ENCODE results near the gene COL9A1.
A peak's percentile ranks its signal among the peaks of the same experiment; 100 is the strongest.

Gene COL9A1

DNA sequence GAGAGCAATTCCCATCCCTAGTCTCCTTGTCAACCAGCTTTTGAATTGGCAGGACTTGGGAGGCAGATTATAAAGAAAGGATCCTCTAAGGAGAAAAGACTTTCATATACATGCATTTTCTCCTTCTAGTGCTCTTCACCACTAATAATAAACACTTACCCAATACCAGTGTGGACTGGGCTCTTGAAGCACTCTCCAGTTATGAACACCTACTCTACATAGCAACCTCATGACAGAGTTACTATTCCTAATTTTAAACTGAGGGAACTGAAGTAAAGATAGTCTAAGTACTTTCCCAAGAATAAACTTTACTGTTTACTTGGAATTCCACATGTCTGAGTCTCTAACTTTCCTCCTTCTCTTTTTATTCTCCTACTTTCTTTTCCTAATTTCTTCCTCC is 4.8 kb downstream of the COL9A1 start:
- intact Hi-C loops (cut with DNase I) = no loop called here
- DNase-seq = no peak

DNA sequence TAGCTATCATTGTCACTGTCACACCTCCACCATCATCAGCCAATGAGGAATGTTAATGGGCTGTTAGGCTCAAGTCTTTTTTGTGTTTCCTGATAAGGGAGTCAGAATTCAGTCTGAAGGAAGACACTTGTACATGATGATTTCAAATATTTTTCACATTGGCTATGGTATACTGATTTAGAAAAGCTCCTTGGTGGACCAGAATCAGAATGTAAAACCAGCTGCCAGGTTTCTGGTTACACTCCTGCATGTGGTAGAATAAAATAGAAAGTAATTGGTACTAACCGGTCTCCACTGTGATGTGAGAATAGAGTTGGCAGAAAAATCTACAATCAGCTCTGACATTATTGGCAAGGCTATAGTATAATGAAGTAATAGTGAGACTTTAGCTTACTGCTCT is 10.7 kb downstream of the COL9A1 start:
- intact Hi-C loops (cut with DNase I) = no loop called here
- no peak for DNase-seq

DNA sequence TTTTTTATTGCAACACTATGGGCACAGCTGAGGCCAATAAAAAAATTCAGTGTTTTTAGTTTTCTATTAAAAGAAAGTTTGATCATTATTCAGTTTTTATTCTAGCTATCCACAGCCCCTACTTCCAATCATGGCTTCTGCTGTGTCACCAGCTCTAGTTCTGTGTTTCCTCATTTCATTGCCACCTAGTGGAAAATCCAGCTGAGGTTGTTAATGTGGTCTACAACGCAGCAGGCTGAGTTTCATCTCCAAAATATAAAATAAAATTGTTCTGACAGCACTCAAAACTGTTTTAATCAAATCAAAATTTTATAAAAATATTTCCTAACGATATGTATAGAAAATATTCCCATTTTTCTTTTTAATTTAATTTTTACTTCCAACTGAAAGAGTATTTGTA is 13.6 kb downstream of the COL9A1 start:
- intact Hi-C loops (cut with DNase I) = loop anchor here (5.0 kb wide), 1 partner anchor 62 kb away; no protein-coding TSS in a partner anchor
- peak in 8 of 42 donors; percentile 8 to 54 (median 19) for DNase-seq

DNA sequence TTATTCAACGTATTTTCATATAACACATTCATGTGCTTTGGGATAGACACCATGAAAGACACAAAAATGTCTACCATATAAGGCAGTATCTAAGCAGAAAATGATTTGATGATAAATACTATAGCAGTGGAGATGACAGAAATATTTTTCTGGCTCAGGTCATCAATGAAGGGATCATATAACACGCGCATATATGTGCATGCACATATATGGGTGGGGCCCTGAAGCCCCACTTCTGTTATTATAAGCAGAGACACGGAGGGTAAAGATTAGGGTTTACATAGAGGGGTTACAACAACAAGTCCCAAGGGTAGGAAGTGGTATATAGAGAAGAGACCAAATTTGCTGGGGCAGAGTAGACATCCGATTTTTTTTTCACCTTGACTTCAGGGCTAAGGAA is 16.0 kb downstream of the COL9A1 start:
- DNase-seq = no peak
- intact Hi-C loops (cut with DNase I) = loop anchor here (5.0 kb wide), 1 partner anchor 60 kb away; no protein-coding TSS in a partner anchor

DNA sequence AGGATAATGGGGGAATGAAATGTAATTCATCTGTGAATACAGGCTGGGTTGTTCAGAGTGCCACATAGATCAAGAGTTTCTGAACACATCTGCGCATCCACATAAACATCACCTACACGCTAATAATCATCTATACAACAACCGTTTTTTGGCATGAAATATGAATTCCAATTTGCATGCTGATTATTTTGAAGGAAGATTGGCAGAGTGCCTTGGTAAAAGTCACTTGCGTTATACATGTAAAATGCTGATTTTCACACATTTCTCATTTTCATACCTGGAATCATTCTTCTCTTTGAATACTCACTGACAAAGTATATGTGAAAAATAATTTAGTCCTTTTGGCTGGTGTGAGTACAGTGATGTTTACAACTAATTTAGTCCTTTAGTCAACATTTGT is 17.7 kb downstream of the COL9A1 start:
- intact Hi-C loops (cut with DNase I) = loop anchor here (5.0 kb wide), 1 partner anchor 58 kb away; no protein-coding TSS in a partner anchor
- DNase-seq = no peak

DNA sequence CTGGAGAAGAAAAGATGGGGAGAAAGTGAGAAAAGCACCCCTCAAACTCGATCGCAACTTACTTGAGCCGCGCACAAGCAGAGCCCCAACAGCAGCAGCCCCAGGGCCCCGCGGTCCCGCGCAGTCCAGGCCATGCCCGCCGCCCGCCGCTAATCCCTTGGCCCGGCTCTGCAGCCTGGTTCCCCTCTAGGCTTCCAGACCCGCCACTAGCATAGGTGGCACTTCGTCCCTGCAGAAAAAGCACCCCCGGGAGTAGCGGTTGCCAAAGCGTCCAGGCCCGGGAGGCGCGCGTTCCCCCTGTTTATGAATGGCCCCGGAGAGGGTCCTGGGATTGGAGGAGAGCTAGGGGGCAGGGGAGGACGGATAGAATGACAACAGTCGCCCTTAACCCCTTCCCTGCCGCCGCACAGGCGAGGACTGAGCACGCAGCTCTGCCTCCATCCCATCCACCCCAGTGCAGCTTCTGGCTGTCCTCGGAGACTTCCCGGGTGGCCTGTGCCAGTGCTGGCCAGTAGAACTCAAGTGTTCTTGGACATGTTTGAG is 19.9 kb downstream of the COL9A1 start:
- peak in 7 of 42 donors; percentile 7 to 31 (median 14) for DNase-seq
- intact Hi-C loops (cut with DNase I) = no loop called here

DNA sequence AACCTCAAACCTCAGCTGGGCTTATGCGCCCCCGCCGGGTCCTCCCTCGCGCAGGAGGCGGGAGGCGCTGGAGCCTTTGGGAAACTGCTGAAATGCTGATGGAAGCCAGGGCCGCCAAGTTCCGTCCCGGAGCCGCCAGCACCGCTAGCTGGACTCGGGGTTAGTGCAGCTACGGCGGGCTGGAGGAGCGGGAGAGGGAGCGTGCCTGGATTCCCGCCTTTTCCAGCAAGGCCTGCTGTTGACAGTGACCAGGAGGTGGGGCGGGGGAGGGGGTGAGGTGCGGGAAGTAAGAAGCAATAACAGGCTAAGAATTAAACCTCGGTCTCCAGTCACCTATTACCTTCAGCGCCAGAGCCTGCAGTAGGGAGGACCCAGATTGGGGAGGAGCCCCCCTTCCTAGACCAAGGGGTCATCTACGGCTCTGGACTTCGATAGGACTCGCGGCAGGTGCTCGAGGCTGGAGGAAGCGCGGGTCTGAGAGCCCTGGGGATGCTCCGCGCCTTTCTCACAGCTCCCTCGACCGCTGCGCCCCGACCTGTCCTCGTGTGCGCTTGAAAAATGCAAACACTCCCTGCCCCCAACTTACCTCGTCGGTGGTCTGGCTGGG is 20.5 kb downstream of the COL9A1 start:
- peak in 24 of 42 donors; percentile 8 to 54 (median 20) for DNase-seq
- intact Hi-C loops (cut with DNase I) = no loop called here

DNA sequence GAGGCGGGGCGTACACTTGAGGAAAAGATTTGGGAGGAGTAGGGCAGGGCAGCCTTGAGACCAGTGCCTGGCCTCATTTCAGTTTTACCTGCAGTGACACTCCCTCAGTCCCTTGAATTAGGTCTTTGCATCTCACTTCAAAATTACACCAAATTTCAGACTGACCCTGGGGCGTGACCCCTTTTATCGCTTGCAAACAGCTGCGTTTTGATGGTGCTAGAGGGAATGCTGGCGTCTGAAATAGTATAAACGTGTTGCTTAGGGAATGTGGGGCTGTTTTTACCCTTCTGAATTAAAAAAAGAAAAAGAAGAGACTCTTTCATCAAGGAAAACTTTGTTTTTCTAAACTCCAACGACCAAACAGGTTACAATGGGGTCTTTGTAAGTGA is 21.0 kb downstream of the COL9A1 start:
- intact Hi-C loops (cut with DNase I) = no loop called here
- no peak for DNase-seq

DNA sequence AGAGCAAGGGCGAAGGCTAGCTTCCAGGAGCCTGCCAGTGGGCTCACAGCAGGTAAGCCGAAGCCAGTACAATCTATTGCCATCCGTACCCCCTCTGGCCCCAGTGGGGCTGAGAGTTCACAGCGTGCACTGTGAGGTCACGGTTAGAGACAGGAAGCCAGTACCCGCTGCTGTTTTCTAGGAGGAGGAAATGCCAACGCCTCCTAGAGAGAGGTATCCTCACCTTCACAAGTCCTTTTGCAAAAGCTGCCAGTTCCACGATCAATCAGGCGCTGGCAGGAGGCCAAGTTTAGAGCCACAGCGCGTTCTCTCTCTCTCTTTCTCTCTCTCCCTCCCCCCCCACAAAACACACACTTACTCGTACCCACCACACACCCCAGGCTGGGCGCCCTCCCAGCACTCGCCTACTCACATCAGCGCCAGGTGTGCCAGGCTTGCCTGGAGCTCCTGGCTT is 22.5 kb downstream of the COL9A1 start:
- DNase-seq = peak in 6 of 42 donors; percentile 5 to 38 (median 14)
- intact Hi-C loops (cut with DNase I) = no loop called here

DNA sequence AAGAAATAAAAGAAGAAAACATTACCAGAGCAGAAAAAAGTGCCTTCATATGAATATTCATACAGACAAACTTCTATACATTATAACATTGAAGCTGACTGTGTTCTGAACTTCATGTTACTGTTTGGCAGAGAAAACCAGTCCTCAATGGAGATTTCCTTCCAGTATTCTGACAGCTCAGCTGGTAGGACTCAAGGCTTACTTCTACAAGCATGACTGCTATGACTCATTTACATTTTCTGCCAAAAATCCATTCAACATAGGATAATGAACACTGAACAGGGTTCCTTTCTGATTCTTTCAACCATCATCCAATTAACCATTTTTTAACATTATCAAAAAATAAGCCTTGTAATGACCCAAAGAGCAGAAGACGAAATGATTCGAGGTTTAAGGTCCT is 25.4 kb downstream of the COL9A1 start:
- no peak for DNase-seq
- intact Hi-C loops (cut with DNase I) = no loop called here

DNA sequence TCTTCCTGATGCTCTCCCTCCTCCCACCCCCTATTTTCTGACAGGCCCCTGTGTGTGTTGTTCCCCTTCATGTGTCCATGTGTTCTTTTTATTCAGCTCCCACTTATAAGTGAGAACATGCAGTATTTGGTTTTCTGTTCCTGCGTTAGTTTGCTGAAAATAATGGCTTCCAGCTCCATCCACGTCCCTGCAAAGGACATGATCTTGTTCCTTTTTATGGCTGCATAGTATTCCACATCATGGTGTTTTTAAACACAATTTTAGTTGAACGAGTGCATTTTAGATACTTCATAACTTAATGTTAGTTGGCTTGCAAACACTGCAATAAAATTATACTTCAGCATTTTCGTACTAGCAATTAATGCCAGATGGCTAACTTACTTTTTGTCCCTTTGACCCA is 28.5 kb downstream of the COL9A1 start:
- no peak for DNase-seq
- intact Hi-C loops (cut with DNase I) = no loop called here

DNA sequence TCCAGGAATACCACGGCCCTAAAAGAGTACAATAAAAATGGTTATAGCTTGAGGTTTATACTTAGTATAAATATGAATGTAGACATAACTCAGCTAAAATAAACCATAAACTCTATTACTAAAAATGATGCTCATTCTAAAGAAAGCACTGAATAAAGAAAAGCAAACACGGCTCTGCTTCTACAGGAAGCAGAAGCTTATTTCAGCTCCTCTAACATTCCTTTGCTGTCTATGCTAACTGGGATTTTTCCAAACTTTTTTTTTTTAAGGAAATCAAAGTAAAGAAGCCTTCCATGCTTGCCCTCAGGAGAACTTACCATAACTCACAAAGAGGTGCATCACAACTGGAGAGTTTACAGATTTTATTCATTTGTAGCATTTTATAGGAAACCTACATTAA is 30.8 kb downstream of the COL9A1 start:
- no peak for DNase-seq
- intact Hi-C loops (cut with DNase I) = no loop called here

DNA sequence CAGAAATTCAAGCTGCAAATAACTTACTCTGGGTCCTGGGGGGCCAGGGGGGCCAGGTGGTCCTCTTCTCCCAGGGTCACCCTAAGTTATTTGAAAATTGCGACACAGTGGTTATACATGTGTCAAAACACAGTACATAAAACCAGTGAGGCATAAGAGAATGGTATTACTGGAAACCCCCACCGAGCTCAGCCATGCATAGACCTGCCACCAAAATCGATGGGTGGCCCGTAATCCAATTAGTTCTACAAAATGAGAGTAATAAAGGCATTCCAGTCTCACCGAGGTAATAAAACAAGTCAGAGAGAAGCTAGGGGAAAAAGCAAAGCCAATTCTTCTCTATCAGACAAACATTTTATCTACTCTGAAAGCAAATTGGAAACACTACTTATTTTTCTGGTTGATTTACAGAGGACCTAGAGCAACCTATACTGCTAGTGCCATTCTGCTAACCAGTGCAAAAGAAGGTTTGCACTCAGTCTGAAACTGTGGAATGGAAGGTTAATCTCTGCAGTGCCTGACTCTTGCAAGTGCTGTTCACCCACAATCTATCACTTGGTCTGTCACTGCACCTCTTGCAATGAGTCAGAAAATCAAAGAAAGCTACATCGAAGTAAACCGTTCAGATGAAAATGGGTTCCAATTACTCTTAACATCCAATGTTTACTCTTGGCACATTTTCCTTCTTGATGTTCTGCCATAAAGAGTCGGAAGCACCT is 32.4 kb downstream of the COL9A1 start:
- intact Hi-C loops (cut with DNase I) = no loop called here
- peak in 9 of 42 donors; percentile 13 to 54 (median 22) for DNase-seq

DNA sequence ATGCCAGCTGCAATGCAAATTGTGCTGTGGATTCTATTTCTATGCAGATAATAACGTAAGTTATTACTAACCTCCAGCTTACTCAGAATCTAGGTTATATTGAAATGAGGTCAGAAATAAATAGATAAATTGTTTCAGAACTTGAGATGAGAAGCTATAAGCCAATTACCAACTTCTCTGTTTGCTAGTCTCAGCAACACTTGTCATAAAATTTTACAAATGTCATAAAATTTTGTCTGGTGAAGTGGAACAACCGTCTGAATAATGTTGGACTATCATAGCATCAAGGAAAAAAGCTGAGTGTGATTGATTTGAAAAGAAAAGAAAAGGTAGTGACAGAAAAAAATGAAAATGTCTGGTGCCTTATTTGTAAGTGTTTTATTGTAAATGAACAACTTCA is 36.7 kb downstream of the COL9A1 start:
- DNase-seq = peak in 1 of 42 donors; percentile 17
- intact Hi-C loops (cut with DNase I) = no loop called here

DNA sequence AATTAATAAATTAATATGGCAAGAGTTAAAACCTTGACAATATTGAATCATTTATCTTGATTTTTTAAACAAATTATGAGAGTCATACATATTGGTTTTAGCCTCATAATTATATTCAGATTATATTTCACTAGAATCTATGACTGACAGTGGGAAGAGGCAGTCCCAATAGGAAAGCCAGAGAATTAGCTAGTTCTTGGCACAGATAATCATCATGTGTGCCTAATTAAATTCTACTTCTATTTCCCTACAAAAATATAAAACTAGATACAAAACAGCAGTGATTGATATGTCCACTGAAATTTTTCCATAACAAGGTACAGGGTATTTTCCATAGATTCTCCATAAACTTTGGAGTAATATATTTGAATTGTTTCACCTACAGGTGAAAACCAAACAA is 38.6 kb downstream of the COL9A1 start:
- no peak for DNase-seq

DNA sequence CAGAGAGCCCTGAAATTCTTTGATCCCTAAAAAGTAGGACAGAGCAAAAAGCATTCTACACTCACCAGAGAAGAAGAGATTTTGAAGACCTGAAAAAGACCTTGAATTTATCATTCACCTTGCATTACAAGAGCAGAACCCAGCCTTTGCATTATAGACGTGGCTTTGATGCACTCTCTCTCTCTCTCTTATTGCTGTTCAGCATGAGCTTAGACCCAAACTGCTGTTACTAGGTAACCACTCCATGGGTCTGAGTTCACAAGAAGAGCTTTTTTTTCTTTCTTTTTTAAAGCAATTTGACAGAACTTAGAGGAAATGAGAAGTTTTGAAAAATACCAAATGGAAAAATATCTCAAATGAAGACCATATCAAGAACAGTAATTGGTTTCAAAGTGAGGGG is 44.4 kb downstream of the COL9A1 start:
- DNase-seq = no peak
- intact Hi-C loops (cut with DNase I) = no loop called here

More for the DNA sequence above, 38.6 kb downstream of the COL9A1 start:
- intact Hi-C loops (cut with DNase I) = no loop called here

DNA sequence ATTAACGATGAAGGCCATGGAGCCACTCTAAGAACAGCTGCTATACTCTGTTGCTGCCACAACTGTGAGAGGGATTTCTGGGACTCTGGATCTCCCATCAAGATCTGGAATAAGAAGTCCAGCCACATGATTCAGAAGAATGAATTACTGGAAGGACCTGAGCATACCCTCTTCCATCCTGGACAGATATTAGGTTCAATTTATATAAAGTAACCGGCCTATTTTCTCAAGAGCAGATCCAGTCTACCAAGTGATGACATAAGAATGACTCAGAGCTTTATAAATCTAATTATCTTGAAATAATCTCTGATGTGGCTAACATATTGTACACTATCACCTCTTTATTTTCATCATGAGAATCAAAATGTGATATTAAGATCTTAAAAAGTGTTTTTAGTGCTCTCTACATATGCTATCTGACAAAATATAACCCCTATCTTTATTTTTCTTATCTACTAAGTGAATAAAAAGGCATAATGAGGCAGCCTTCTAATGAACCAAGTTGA is 45.1 kb downstream of the COL9A1 start:
- no peak for DNase-seq
- intact Hi-C loops (cut with DNase I) = no loop called here

DNA sequence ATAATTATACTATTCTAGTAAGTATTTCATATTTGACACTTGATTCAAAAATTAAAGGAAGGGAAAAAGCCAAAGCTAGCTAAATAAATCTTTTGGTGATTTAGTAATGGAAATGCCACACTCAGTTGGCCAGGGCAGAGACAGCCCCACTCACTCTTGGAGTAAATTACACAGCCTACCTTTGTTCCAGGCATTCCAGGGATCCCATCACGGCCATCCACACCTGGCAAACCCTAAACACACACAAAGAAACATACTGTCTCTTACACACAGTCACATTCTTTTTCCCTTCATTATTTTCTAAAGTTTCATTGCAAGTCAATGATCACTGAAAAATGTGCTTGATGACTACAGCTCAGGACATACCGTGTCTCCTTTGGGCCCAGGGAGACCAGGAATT is 48.1 kb downstream of the COL9A1 start:
- intact Hi-C loops (cut with DNase I) = no loop called here
- no peak for DNase-seq

DNA sequence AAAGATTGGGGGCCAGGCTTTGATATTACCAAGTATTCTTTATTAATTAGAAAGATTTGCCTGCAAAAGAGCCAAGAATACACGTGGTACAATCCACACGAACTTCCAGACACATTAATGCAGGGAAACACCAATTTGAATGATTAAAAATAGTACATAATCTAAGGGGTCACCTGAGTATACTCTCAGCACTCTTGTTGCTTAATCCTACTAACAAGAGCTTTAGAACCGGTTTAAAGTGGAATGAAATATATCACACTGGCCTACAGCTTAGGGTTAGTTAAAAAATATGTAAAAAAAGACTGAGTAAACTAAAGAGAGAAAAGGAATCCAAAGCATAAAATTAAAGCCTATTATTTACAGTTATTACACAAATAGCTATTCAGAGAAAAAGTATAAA is 49.0 kb downstream of the COL9A1 start:
- intact Hi-C loops (cut with DNase I) = no loop called here
- no peak for DNase-seq

DNA sequence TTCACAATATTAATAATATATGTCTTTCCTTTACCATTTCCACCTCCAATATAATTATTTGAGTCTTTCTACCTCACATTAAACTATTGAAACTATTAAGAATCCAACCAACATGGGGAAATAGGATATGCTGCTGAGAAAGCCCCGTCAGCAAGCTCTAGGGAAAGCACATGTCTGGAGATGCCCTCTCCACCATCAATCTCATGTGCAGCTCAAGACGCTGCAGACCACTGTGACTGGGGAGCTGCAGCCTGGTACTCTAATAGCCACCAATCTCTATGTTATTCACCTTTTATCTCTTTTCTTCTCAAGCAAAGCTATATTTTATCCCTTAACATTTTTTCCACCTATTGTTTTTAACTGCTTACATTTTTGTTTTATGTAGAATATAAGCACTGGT is 50.3 kb downstream of the COL9A1 start:
- DNase-seq = no peak

More for the DNA sequence above, 50.3 kb downstream of the COL9A1 start:
- intact Hi-C loops (cut with DNase I) = no loop called here
